ENCODE data around the gene WFDC1.

WFDC1 gene

DNA sequence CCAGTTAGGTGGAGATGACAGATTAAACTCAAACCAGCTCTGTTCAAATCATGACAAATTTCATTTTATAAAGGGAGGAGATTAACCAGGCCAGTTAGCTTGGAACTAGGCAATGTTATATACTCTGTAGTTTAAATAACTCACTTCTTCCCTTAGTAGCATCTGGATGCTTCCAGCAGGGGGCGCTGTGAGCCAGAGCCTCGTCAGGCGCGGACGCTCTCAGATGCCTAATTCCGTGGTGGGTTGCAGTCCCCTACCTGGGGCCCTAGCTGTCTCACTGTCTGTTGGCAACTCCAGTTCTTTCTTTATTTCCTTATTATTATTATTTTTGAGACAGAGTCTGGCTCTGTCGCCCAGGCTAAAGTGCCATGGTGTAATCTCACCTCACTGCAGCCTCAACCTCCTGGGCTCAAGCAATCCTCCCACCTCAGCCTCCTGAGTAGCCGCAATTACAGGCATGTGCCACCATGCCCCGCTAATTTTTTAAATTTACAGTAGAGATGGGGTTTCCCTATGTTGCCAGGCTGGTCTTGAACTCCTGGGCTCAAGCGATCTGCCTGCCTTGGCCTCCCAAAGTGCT, 17.3 kb upstream of the WFDC1 start:
- no peak overlapping the region for H2AFZ ChIP-seq (ENCODE audit: low read depth, low read length)
- H3K27ac ChIP-seq (ENCODE audit: low read length): no peak overlapping the region
- no peaks in the 10 kb centered on the region for H3K4me1 ChIP-seq (ENCODE audit: low read length)
- H3K4me3 ChIP-seq (ENCODE audit: low read length): no peak overlapping the region
- no peaks in the 10 kb centered on the region for H4K20me1 ChIP-seq (ENCODE audit: insufficient read depth, low read length)
- no peak overlapping the region for H3K9ac ChIP-seq (ENCODE audit: low read length)
- H3K36me3 ChIP-seq (replicated peaks; ENCODE audit: low read depth, low read length): no peaks in the 10 kb centered on the region
- no peak overlapping the region for H3K4me2 ChIP-seq (ENCODE audit: low read length)
- TF ChIP-seq, protein P1, sequence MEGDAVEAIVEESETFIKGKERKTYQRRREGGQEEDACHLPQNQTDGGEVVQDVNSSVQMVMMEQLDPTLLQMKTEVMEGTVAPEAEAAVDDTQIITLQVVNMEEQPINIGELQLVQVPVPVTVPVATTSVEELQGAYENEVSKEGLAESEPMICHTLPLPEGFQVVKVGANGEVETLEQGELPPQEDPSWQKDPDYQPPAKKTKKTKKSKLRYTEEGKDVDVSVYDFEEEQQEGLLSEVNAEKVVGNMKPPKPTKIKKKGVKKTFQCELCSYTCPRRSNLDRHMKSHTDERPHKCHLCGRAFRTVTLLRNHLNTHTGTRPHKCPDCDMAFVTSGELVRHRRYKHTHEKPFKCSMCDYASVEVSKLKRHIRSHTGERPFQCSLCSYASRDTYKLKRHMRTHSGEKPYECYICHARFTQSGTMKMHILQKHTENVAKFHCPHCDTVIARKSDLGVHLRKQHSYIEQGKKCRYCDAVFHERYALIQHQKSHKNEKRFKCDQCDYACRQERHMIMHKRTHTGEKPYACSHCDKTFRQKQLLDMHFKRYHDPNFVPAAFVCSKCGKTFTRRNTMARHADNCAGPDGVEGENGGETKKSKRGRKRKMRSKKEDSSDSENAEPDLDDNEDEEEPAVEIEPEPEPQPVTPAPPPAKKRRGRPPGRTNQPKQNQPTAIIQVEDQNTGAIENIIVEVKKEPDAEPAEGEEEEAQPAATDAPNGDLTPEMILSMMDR (IDR thresholded peaks at IDR 0.05; ENCODE audit: low read depth, low read length): peak; percentile 88
- no peak for TF ChIP-seq EZH2phosphoT487 (IDR thresholded peaks at IDR 0.05; ENCODE audit: low read depth)
- H3K9me3 ChIP-seq (ENCODE audit: insufficient read depth, low read length): no peaks in the 10 kb centered on the region
- peaks cover 34% of the 10 kb centered on the region for H3K27me3 ChIP-seq (ENCODE audit: low read depth, low read length)
- no peaks in the 10 kb centered on the region for H3K79me2 ChIP-seq (ENCODE audit: low read length)

DNA sequence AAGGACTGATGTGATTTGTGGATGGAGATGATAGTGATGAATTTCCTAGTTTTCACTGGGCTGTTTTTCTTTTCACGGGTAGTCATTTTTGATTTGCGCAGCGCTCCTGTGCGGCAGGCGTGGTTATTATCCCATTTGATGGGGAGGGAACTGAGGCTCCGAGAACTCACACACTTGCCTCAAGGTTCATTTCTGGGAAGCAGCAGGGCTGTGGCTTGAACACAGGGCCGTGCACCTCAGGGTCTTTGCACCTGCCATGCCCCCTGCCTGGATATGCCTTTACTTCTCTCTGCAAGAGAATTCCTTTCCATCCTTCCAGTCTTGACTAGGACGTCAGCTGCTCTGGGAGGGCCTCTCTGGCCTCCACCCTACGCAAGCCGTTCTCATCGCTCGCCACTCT, 16.3 kb upstream of the WFDC1 start:
- Histone ChIP-seq H3K27me3 (ENCODE audit: low read depth, low read length) (peaks cover 27% of the 10 kb centered on the region), H3K79me2 (ENCODE audit: low read length) (no peaks in the 10 kb centered on the region), H2AFZ (ENCODE audit: low read depth, low read length) (no peak overlapping the region), H3K4me3 (ENCODE audit: low read length) (no peak overlapping the region), H3K4me1 (ENCODE audit: low read length) (no peaks in the 10 kb centered on the region), H3K4me2 (ENCODE audit: low read length) (no peak overlapping the region), H4K20me1 (ENCODE audit: insufficient read depth, low read length) (no peaks in the 10 kb centered on the region), H3K36me3 (replicated peaks; ENCODE audit: low read depth, low read length) (no peaks in the 10 kb centered on the region), H3K9ac (ENCODE audit: low read length) (no peak overlapping the region), H3K27ac (ENCODE audit: low read length) (no peak overlapping the region), H3K9me3 (ENCODE audit: insufficient read depth, low read length) (no peaks in the 10 kb centered on the region)
- no peak for TF ChIP-seq EZH2phosphoT487 (IDR thresholded peaks at IDR 0.05; ENCODE audit: low read depth)
- TF ChIP-seq, protein P1 (IDR thresholded peaks at IDR 0.05; ENCODE audit: low read depth, low read length): no peak

DNA sequence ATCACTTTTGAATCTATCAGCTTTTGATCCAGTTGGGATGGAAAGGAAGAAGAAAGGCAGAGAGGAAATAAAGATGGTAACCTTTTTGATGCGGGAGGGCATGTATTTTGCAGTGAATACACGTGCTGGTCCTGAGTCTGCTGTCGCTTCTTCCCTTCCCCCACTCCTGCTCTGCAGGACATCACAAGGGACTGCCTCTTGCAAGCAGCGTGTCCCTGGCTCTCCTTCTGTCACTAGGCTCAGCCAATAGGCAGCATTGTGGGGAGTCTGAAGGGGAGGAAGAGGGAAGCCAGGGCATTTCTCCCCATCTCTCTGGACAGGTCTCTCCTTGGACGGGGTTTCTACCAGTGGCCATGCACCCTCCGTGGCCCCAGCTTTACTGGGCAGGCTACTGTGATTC, 15.7 kb upstream of the WFDC1 start:
- Histone ChIP-seq H3K36me3 (replicated peaks; ENCODE audit: low read depth, low read length) (no peaks in the 10 kb centered on the region), H3K9me3 (ENCODE audit: insufficient read depth, low read length) (no peaks in the 10 kb centered on the region), H3K79me2 (ENCODE audit: low read length) (no peaks in the 10 kb centered on the region), H2AFZ (ENCODE audit: low read depth, low read length) (no peak overlapping the region), H3K9ac (ENCODE audit: low read length) (no peak overlapping the region), H3K27me3 (ENCODE audit: low read depth, low read length) (peaks cover 27% of the 10 kb centered on the region), H3K4me2 (ENCODE audit: low read length) (no peak overlapping the region), H3K4me3 (ENCODE audit: low read length) (no peak overlapping the region), H3K4me1 (ENCODE audit: low read length) (no peaks in the 10 kb centered on the region), H4K20me1 (ENCODE audit: insufficient read depth, low read length) (no peaks in the 10 kb centered on the region), H3K27ac (ENCODE audit: low read length) (no peak overlapping the region)
- TF ChIP-seq, protein P1 (IDR thresholded peaks at IDR 0.05; ENCODE audit: low read depth, low read length): no peak
- TF ChIP-seq EZH2phosphoT487 (IDR thresholded peaks at IDR 0.05; ENCODE audit: low read depth): no peak

DNA sequence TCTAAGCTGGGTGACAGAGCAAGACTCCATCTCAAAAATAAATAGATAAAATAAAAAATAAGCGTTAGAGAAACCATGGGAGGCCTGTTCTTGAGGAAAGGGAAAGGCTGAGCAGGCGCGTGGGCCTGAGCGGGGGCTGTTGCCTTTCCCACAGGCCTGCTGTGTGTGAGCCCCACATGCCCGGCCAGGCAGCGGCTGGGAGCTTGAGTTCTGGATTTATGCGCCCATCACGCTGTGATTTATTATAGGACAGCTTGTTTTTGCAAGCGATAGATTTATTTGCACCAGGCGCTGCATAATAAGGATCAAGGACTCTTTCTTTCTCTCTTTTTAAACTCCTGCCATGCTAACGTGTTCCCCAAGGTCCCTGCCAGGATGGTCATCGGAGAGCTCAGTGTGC, 14.8 kb upstream of the WFDC1 start:
- TF ChIP-seq, protein P1 (IDR thresholded peaks at IDR 0.05; ENCODE audit: low read depth, low read length): no peak
- no peak for TF ChIP-seq EZH2phosphoT487 (IDR thresholded peaks at IDR 0.05; ENCODE audit: low read depth)
- Histone ChIP-seq H3K4me1 (ENCODE audit: low read length) (no peaks in the 10 kb centered on the region), H3K9me3 (ENCODE audit: insufficient read depth, low read length) (no peaks in the 10 kb centered on the region), H3K36me3 (replicated peaks; ENCODE audit: low read depth, low read length) (no peaks in the 10 kb centered on the region), H3K4me3 (ENCODE audit: low read length) (no peak overlapping the region), H3K27ac (ENCODE audit: low read length) (no peak overlapping the region), H3K9ac (ENCODE audit: low read length) (no peak overlapping the region), H4K20me1 (ENCODE audit: insufficient read depth, low read length) (no peaks in the 10 kb centered on the region), H3K4me2 (ENCODE audit: low read length) (no peak overlapping the region), H3K79me2 (ENCODE audit: low read length) (no peaks in the 10 kb centered on the region), H3K27me3 (ENCODE audit: low read depth, low read length) (peaks cover 24% of the 10 kb centered on the region), H2AFZ (ENCODE audit: low read depth, low read length) (no peak overlapping the region)

Measured in OCI-LY3 (cell line).